ENCODE data around the gene DZIP1L. TPM values are rescaled to one million over a fixed set of nuclear protein-coding genes. Genes with fewer than 3 reads are reported as not detected.

Gene DZIP1L
- total RNA-seq, 1 experiment from 2014 or later: 15.3 TPM

DNA sequence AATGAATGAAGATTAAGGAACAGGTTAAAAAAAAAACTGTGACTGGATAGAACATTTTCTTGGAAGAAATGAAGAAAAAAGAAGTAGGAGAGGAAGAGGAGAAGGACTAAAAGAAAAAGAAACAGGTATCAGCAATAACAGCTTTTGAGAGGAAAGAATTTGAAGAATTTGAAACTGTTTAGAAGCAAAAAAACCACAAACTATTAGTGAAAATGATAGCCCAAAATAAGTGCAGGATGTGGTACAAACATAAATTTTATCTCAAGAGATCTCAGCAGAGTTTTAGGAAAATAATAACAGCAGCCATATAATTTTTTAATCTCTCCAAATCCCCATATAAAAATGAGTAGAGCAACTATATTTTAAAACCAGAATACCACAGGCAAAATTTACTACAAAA is 25.5 kb upstream of the DZIP1L start (continued):
- TF ChIP-seq, protein P1, sequence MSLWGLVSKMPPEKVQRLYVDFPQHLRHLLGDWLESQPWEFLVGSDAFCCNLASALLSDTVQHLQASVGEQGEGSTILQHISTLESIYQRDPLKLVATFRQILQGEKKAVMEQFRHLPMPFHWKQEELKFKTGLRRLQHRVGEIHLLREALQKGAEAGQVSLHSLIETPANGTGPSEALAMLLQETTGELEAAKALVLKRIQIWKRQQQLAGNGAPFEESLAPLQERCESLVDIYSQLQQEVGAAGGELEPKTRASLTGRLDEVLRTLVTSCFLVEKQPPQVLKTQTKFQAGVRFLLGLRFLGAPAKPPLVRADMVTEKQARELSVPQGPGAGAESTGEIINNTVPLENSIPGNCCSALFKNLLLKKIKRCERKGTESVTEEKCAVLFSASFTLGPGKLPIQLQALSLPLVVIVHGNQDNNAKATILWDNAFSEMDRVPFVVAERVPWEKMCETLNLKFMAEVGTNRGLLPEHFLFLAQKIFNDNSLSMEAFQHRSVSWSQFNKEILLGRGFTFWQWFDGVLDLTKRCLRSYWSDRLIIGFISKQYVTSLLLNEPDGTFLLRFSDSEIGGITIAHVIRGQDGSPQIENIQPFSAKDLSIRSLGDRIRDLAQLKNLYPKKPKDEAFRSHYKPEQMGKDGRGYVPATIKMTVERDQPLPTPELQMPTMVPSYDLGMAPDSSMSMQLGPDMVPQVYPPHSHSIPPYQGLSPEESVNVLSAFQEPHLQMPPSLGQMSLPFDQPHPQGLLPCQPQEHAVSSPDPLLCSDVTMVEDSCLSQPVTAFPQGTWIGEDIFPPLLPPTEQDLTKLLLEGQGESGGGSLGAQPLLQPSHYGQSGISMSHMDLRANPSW (CRISPR knock-in tag; conservative IDR thresholded peaks at IDR 0.05; ENCODE audit: low read depth): no peak
- TF ChIP-seq MXD4 (CRISPR knock-in tag; IDR thresholded peaks at IDR 0.05; ENCODE audit: borderline replicate concordance): no peak
- no peak for TF ChIP-seq NR3C1 (CRISPR knock-in tag; conservative IDR thresholded peaks at IDR 0.05; ENCODE audit: low read depth)

GRCh38 chr3:138139691-138140090 is 24.3 kb upstream of the DZIP1L start:
- Mint-ChIP-seq H3K27me3 (ENCODE audit: low read depth) (no peaks in the 10 kb centered on the region), H3K27ac (no peak overlapping the region), H3K4me1 (peaks cover 12% of the 10 kb centered on the region), H3K36me3 (no peaks in the 10 kb centered on the region), H3K9me3 (peaks cover 9% of the 10 kb centered on the region; the same call in 1 of the 2 replicates), H3K4me3 (no peak overlapping the region)
- TF ChIP-seq MXD4 (CRISPR knock-in tag; IDR thresholded peaks at IDR 0.05; ENCODE audit: borderline replicate concordance) (no peak), ZNF416 (CRISPR knock-in tag; IDR thresholded peaks at IDR 0.05) (no peak), NR3C1 (CRISPR knock-in tag; conservative IDR thresholded peaks at IDR 0.05; ENCODE audit: low read depth) (no peak), SMAD4 (CRISPR knock-in tag; IDR thresholded peaks at IDR 0.05) (no peak), USF1 (CRISPR knock-in tag; IDR thresholded peaks at IDR 0.05) (no peak)
- TF ChIP-seq, protein P2, sequence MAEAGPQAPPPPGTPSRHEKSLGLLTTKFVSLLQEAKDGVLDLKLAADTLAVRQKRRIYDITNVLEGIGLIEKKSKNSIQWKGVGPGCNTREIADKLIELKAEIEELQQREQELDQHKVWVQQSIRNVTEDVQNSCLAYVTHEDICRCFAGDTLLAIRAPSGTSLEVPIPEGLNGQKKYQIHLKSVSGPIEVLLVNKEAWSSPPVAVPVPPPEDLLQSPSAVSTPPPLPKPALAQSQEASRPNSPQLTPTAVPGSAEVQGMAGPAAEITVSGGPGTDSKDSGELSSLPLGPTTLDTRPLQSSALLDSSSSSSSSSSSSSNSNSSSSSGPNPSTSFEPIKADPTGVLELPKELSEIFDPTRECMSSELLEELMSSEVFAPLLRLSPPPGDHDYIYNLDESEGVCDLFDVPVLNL (CRISPR knock-in tag; IDR thresholded peaks at IDR 0.05; ENCODE audit: borderline replicate concordance, low read depth): no peak
- ChIA-PET POLR2A (no interaction called here), CTCF (no interaction called here)
- DNase-seq (ENCODE audit: low spot score): no peak
- no peak for ATAC-seq

DNA sequence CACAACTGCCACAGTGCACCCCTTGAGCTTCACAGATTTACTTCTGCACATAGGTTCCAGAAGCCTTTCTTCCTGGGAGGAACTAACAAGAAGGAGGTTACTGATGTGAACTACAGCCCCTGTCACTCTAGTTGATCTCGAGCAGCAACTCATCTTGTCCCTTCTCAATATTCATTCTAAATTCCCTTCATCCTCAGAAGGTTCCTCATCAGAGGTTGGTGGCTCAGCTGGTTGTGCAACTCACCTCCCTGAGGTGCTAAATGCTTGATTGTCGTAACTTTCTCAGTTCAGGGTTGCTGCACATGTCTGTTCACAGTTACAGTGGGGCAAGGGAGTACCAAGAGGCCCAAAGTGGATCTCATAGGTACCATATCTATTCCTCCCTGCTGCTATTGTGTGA is 22.5 kb upstream of the DZIP1L start:
- no peak for TF ChIP-seq RELA (CRISPR knock-in tag; IDR thresholded peaks at IDR 0.05; ENCODE audit: borderline replicate concordance)
- TF ChIP-seq ZNF512 (CRISPR knock-in tag; IDR thresholded peaks at IDR 0.05; ENCODE audit: borderline replicate concordance): no peak
- no peak for TF ChIP-seq SOX15 (CRISPR knock-in tag; IDR thresholded peaks at IDR 0.05)
- no peak for TF ChIP-seq ZNF671 (CRISPR knock-in tag; IDR thresholded peaks at IDR 0.05)
- TF ChIP-seq CDX4 (CRISPR knock-in tag; IDR thresholded peaks at IDR 0.05; ENCODE audit: borderline replicate concordance): no peak
- TF ChIP-seq ZSCAN18 (CRISPR knock-in tag; IDR thresholded peaks at IDR 0.05): no peak
- TF ChIP-seq ATF6 (CRISPR knock-in tag; IDR thresholded peaks at IDR 0.05): no peak
- TF ChIP-seq, protein P3, sequence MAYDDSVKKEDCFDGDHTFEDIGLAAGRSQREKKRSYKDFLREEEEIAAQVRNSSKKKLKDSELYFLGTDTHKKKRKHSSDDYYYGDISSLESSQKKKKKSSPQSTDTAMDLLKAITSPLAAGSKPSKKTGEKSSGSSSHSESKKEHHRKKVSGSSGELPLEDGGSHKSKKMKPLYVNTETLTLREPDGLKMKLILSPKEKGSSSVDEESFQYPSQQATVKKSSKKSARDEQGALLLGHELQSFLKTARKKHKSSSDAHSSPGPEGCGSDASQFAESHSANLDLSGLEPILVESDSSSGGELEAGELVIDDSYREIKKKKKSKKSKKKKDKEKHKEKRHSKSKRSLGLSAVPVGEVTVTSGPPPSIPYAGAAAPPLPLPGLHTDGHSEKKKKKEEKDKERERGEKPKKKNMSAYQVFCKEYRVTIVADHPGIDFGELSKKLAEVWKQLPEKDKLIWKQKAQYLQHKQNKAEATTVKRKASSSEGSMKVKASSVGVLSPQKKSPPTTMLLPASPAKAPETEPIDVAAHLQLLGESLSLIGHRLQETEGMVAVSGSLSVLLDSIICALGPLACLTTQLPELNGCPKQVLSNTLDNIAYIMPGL (CRISPR knock-in tag; IDR thresholded peaks at IDR 0.05): no peak
- TF ChIP-seq ZNF121 (CRISPR knock-in tag; IDR thresholded peaks at IDR 0.05): no peak
- Mint-ChIP-seq H3K9me3 (peaks cover 9% of the 10 kb centered on the region; the same call in 1 of the 2 replicates), H3K27me3 (ENCODE audit: low read depth) (no peaks in the 10 kb centered on the region), H3K36me3 (no peaks in the 10 kb centered on the region), H3K4me1 (peaks cover 12% of the 10 kb centered on the region), H3K27ac (no peak overlapping the region), H3K4me3 (no peak overlapping the region)
- CTCF ChIA-PET: no interaction called here
- no peak for DNase-seq (ENCODE audit: low spot score)
- ATAC-seq: no peak
- POLR2A ChIA-PET: no interaction called here
